ENCODE results near the gene CACNA2D3.

DNA sequence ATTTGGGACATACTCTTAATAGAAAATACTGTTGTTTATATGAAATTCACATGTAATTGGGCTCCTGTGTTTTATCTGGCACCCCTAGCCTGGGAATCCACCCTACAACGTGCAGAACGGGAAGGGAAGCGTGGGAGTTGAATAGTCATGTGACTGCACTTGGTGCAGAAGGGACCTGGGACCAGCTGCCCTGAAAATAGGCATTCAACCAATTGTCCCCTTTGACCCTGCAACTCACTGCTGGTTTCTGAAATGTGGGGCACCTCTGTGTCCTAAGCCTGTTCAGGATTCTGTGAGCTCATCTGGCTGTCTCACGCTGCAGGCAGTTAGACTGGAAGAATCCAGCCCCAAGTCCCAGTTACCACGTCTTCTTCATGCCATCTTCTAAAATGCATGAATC, 79.7 kb downstream of the CACNA2D3 start:
- no peak for TF ChIP-seq CTBP1 (IDR thresholded peaks at IDR 0.05; ENCODE audit: borderline replicate concordance)
- no peak for TF ChIP-seq PKNOX1 (IDR thresholded peaks at IDR 0.05)
- TF ChIP-seq BHLHE40 (IDR thresholded peaks at IDR 0.05; ENCODE audit: borderline replicate concordance), result no peak
- TF ChIP-seq SP1 (IDR thresholded peaks at IDR 0.05), result no peak
- TF ChIP-seq FOXM1 (IDR thresholded peaks at IDR 0.05; ENCODE audit: borderline replicate concordance), result no peak
- TF ChIP-seq SUZ12 (IDR thresholded peaks at IDR 0.05), result no peak
- TF ChIP-seq HDGF (IDR thresholded peaks at IDR 0.05; ENCODE audit: borderline replicate concordance), result no peak
- no peak for TF ChIP-seq ARNT (IDR thresholded peaks at IDR 0.05)
- TF ChIP-seq FOXA1 (IDR thresholded peaks at IDR 0.05), result no peak

Measured in HEK293T (cell line).